GM12865 (cell line): ENCODE measurements around the gene PCDH9.

Source experiments
- DNase-seq: peaks from one replicate; pipeline ENCODE4 v3.0.0; 2010; ENCODE audit warnings: low read depth
- H3K4me3 ChIP-seq: 2 replicates; pipeline ENCODE4 v1.5.1; 2011; ENCODE audit warnings: mild to moderate bottlenecking, low read depth, low read length, control low read depth
- CTCF ChIP-seq: IDR thresholded peaks from 2 replicates; pipeline ENCODE4 v1.5.1; 2011; ENCODE audit warnings: low read length, control low read depth, low read depth, inconsistent platforms; ENCODE audit not compliant: insufficient read depth; ENCODE audit errors: missing control alignments

Gene PCDH9

DNA sequence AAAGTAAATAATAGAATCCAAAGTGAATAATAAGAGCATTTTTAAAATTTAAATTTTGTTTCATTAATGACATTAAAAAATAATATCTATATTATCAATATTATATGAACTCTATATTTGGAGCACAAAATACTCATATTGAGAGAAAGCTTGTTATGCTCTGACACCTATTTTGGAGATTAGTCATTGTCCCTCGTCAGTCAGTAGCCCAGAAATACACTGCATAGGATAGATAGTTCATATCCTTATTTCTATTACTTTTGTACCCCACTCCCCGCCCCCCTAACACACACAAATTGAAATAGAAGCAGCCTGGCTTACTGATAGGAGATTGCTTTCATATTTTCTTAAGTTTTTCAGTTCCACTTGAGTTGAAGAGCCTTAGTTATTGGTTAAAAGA lies 652.8 kb downstream of the PCDH9 start:
- no peak for TF ChIP-seq CTCF
- H3K4me3 ChIP-seq = no peak overlapping the region
- DNase-seq = no peak

DNA sequence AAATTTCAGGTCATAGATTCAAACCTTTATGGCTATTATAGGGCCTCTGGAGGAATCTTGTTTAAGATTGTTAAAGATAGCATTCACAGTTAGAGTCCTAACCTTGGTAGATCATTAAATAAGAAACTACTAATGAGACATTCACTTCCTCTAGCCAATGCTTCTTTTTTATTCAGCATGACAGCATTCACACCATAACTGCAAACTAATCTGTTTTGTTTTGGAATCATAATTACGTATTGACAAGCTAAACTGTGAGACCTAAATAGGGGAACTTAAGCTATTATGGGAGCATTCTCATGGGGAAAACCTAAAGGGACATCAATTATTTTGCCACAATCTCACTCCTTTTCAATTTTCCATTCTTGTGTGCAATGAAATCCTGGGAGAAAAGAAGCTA lies 653.8 kb downstream of the PCDH9 start:
- DNase-seq = no peak
- no peak for TF ChIP-seq CTCF
- H3K4me3 ChIP-seq = no peak overlapping the region

DNA sequence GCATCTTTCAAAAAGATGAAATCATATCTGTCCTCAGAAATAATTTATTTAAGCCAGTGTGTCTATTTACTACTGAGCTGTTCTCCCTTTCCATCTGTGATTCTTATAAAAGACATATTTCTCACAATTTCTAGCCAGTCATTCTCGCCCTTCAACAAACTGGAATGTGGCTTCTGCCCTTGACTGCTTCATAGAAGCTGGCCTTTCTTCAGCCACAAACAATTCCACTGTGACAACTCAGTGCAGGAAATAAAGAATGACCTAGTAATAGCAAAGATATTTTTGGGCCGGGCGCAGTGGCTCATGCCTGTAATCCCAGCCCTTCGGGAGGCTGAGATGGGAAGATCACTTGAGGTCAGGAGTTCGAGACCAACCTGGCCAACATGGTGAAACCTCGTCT lies 655.5 kb downstream of the PCDH9 start:
- no peak overlapping the region for H3K4me3 ChIP-seq
- TF ChIP-seq CTCF = no peak
- no peak for DNase-seq

DNA sequence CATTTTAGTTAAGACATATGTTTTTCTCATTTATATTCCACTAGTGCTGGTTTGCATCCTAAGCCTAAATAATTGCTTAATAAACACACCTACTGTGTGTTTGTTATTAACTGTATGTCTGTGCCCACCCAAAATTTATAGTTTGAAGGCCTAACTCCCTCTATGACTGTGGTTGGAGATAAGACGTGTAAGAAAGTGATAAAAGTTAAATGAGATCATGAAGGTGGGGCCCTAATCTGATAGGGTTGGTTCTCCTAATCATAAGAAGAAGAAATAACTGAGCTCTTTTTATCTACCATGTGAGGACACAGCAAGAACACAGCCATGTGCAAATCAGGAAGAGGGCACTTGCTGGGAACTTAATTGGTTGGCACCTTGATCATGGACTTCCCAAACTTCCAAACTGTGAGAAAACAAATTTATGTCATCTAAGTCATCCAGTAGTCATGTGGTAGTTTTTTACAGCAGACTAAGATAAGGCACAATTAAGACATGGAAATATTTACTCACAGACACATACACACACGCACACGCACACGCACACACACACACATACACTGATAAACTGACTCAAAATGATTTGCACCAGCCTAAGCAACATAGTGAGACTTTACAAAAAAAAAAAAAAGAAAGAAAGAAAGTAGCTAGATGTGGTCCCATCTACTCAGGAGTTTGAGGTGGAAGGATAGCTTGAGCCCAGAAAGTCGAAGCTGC lies 662.1 kb downstream of the PCDH9 start:
- no peak for TF ChIP-seq CTCF
- no peak overlapping the region for H3K4me3 ChIP-seq
- no peak for DNase-seq

GRCh38 chr13:66565279-66565678 lies 664.9 kb downstream of the PCDH9 start:
- DNase-seq = no peak
- no peak for TF ChIP-seq CTCF

GRCh38 chr13:66563076-66563475 lies 667.1 kb downstream of the PCDH9 start:
- no peak for DNase-seq
- H3K4me3 ChIP-seq = no peak overlapping the region
- TF ChIP-seq CTCF = no peak

More at GRCh38 chr13:66565279-66565678, 664.9 kb downstream of the PCDH9 start:
- no peak overlapping the region for H3K4me3 ChIP-seq

DNA sequence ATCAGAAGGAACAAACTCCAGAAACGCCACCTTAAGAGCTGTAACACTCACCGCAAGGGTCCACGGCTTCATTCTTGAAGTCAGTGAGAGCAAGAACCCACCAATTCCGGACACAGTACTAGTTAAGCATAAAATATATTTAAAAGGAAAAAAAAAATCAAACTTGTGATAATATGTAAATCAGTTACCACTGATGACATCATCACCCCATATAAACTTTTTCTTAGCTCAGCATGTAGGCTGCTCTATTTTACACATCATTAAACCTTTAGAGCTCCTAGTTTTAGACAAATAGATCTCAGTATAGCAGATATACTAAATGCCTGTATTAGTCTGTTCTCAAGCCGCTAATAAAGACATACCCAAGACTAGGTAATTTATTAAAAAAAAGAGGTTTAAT lies 668.1 kb downstream of the PCDH9 start:
- DNase-seq = no peak
- H3K4me3 ChIP-seq = no peak overlapping the region
- TF ChIP-seq CTCF = no peak
